ENCODE results near the gene DPH6.

The DPH6 gene

DNA sequence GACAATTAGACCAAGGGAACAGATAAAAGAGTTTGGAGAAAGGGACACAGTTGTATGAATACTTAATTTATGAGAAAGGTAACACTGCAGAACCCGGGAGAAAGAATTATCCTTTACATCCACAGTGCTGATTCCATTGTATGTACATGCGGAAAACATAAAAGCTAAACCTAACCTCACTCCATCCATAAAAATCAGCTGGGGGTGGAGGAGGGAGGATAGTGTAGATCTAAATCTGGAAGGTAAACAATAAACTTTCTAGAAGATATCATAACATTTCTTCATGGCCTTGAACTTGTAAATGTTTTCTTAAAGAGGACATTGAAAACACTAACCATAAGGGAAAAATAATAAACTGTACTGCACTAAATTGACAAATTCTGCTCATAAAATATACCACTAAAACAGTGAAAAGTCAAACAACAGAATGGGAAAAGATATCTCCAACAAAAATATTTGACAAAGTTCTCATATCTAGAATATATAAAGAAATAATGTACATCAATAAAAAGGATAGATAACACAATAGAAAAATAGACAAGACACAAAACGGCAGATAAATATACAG, 220.5 kb downstream of the DPH6 start:
- no peak for DNase-seq

DNA sequence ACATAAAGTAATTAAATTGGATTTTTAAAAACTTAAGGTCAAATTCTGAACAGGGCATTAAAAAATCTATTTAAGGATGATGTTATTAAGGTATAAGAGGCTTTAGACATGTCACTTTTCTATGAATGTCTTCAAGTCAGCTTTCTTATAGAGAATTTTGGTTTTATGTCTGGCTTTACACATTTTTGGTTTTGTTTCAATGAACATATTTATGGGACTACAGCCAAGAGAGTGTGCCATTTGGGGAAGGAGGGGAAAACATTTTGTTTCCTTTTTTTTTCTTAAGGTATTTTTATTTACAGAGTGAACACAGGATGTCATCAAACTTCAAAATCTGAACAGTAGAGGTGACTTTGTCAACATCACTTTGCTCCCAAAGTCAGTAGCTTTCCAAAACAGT, 222.8 kb downstream of the DPH6 start:
- DNase-seq: no peak

DNA sequence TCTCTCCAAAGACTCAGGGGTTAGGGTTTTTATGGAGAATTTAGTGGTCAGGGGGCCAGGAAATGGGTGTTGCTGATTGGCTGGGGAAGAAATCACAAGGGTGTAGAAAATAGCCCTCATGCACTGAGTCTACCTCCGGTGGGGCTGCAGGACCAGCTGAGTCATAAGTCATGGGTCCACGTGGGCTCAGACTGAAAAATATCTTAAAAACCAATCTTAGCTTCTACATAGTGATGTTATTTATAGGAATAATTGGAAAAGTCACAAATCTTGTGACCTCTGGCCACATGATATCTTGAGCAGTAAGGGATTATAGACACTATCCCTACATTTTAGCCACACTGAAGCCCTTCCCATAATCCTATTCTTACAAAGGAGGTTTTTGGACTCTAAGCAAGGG, 224.0 kb downstream of the DPH6 start:
- no peak for DNase-seq

DNA sequence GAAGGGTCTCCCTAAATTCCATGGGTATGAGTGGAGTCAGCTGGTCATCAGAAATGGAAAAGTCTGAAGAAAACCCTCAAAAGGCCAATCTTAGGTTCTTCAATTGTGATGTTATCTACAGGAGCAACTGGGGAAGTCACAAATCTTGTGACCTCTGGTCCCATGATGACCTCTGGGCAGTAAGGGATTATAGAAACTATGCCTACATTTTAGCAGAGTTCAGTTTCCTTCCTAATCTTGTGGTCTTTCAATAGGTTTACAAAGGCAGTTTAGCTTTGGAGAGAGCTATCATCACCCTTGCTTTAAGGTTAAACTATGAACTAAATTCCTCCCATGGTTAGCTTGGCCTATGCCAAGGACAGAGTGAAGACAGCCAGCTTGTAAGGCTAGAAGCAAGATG, 225.1 kb downstream of the DPH6 start:
- no peak for DNase-seq

Measured in cerebellar nuclear complex (tissue), 1 donor.